Hematopoietic multipotent progenitor cell (in vitro differentiated cells): ENCODE results near the gene GLB1L2. TPM values are rescaled to one million over a fixed set of nuclear protein-coding genes. Genes with fewer than 3 reads are reported as not detected.

Experiments
- DNase-seq, 3 donors: peaks; one replicate each; pipeline ENCODE4 v3.0.0-alpha.2; 2011 to 2015; ENCODE audit warnings: low read depth in 2 of 3, low spot score in 2 of 3
- total RNA-seq: library from RNA; depleted of rRNA; stranded (reverse); fragments of >200 nt; gene quantifications from one replicate; pipeline ENCODE4 v1.2.3, GENCODE V29; 2012

Gene GLB1L2
- total RNA-seq, 1 donor = 1.3 TPM

DNA sequence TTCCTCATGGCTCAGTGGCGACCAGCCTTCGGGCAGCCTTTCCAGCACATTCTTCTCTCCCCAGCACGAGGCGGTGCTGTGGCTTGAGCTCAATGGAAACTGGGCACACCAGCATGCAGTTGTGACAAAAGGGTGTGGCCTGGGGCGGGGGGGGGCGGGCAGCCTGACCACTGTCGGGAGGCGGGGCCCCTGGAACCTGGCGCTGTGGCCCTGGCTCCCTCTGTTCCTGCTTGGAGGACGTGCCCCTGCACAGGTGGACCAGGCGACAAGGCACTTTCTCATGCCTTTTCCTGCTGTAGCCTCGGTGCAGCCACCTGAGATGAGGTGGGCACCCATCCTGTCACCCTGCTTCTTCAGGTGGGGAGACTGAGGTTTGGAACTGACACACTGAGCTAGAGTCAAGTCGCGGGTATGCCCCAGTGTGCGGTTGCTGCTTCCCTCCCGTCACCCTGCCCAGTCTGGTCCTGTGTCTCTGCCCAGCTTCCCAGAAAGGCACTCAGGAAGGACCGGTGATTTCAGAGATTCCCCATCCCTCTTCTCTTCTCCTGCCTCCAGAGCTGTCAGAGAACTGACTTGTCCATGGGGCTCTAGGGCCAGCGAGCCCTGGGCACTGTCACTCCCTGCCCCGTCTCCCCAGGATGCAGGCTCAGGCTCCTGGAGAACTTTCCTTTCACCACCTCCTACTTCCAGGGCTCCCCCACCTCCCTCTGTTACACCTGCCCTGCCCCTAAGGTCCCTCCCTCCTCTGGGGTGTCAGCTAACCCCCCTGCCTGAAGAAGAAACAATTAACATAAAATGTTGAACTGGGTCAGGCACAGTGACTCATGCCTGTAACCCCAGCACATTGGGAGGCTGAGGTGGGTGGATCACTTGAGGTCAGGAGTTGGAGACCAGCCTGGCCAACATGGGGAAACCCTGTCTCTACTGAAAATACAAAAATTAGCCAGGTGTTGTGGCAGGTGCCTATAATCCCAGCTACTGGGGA is 70.3 kb downstream of the GLB1L2 start:
- no peak for DNase-seq

DNA sequence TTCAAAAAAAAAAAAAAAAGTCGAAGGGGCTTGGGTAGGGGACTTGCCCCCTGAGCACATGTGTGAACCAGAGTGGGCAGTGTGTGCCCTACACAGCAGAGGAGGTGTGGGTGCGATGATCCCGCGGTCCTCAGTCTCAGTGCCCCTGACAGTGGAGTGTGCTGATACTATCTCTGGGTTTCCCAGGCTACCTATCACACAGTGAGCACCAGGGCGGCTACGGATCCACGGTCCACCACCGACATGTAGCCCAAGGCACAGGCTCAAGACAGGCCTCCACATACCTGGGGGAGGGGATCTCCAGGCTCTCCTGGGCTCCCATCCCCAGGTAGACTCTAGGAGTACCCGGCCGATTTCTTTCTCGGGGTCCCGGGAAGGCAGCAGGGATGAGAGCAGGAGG is 71.1 kb downstream of the GLB1L2 start:
- DNase-seq = no peak

DNA sequence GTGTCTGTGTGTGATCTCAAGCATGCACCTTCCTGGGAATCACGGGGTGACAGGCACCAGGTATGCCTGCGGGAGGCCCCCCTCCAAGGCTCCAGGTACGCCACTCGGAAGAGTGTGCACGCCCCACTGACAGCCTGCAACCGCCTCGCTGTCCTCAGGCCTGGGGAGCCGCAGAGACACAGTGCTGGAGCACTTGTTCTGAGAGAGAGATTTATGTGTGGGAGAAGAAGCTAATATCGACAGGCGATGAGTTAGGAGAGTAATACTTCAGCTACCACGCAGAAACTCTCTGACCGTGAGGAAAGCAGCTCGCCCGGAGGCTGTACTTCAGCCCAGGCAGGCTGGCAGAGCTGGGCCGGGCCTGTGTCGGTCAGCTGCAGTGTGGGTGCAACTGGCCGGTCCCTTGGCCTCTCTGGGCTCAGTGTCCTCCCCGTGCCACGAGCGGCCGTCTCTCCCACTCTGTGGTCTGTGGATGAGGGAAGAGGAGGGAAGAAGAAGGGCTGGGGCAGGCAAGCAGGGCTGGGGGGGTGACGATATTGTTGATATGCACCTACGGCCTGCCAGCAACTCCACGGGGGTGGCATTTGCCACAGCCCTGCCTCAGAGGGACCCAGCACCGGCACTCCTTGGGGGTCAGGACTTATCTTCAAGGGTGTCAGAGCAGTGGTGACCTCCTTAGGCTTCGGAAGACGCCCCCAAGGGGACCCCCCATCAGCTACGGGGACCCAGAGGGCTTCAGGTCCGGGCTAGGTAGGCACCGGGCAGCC is 73.0 kb downstream of the GLB1L2 start:
- DNase-seq = no peak

DNA sequence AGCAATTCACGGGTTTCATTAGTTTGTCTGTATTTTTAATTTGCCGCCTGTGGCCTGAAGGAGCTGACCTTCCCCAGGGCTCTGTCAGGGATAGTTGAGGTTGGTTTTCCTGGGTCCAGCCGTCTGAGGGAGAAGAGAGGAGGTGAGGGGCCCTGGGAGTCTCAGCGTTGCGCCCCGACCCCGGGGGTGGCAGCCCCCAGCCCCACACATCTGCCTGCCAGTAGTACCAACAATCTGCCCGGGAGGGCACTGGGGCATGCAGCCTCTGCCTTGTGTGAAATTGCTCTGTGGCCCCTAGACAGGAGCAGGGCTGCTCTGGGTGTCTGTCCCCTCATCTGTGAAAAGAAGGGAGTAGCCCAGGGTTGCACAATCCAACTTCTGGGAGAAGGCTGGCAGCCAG is 73.6 kb downstream of the GLB1L2 start:
- no peak for DNase-seq

DNA sequence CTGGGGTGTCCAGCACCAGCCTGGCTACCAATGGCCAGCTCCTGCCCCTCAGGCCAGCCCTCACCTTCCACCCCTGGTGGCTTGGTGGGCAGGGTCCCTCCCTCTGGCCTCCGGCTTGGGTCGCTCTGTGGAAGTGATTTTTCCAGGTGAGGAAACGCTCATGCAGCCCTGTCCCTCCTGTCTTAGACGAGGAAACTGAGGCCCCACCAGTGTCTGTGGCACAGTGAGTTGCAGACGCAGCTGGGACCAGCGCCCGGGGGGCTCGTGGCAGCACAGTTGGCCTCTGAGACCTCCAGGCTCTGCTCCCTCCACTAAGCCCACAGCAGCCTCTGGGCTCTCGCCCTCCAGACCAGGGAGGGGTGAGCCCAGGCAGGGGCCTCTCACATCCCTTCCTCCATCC is 74.1 kb downstream of the GLB1L2 start:
- no peak for DNase-seq

DNA sequence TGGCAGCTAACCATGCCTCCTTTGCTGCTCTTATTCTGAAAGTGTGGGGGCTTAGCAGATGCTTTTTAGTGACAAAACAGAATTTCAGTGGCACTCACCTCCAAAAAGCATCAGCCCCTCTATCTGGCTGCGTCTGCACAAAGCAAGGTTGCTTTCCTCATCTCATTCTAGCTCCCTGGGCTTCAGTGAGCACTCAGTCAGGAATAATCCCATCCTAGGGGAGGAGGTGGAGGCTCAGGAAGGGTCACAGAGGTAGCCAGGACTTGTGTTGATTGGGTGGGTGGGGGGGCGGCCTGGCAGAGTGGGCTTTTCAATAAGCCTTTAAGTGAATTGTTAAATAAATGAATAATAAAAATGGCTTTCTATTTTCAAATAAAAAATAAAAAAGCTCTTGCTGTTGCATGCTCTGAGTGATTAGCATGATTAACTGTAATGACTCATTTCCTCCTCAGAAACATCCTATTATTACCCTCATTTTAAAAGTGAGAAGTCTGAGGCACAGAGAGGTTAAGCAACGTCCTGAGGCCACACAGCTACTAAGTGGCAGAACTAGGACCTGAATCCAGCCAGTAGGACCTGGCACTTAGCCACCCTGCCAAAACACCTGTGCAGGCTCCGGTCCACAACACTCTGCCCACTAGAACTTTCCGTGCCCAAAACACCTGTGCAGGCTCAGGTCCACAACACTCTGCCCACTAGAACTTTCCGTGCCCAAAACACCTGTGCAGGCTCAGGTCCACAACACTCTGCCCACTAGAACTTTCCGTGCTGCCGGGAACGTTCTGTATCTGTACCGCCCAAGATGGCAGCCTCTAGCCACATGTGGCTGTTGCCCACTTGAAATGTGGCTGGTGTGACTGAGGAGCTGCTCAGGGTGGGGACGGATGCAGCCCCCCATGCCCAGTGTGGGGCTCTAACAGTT is 74.7 kb downstream of the GLB1L2 start:
- DNase-seq = no peak

DNA sequence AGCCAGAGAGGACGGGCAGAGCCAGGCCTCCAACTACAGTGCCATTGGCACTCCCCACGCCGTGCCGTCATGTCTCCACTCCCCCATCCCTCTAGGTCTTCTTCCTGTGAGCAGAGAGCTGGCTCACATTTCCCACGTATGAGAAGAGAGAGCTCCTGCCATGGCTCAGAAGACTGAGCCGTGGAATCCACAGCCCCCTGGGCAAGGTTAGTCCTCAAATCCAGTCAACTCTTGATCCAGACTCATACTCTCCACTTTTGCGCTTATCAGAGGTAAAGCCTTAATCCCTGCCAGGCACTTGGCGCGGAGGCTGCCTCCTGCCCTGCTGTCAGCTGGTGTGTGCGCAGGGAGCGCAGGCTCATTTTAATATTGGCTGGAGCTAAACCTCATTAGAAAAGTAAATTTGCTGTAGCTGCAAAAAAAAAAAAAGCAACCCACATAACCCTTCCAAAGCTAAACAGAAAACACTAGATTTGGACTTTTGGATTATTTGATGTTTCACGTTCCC is 75.6 kb downstream of the GLB1L2 start:
- no peak for DNase-seq

DNA sequence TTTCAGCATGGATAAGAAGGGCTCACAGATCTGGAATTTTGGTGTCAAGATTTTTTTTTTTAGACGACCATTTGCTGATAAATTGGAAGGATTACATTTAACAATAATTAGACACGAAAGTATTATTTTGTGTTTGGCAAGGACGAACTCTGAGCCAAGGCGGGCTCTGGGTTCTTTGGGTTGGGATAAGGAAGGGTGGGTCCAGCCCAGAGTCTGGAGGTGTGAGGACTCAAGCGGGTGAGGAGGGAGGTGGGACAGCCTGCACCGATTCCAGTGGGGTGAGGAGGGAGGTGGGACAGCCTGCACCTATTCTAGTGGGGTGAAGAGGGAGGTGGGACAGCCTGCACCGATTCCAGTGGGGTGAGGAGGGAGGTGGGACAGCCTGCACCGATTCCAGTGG is 76.1 kb downstream of the GLB1L2 start:
- DNase-seq = no peak

DNA sequence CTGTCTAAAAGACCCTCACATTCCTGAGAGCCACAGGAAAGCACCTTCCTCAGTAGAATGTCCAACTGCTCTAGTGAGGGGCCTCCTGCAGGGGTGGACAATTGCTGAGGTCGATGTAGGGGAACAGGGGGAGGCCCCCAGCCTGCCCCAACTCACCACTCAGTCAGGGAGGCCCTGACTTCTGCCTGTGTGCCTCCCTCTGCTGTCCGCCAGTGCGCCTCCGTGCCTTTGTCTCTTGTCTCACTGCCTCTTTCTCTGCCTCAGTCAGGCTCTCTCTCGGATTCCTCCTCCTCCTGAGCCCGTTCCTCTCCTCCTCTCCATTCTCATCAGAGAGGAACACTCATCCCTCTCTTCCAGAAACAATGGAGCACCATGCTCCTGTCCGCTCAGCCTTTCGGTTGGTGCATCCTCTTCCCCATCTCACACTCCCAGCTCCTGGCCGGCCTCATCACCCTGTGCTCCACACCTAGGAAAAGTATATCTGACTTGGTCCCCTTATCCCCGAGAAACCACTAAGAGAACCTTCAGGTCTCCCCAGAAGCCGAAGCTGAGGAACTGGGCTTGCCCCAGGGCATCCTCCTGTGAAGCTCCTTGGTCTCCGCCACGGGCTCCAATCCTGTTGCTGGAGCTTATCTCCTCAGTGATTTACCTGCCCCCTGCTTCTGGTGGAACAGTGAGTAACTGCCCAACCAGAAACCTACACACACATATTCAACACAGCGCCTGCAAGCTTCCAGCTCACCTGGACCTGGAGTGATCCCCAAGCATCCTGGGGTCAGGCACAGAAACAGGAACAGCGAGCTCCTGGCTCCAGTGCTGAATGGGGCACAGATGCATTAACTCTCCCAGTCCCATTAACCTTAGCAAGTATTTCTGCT is 78.0 kb downstream of the GLB1L2 start:
- no peak for DNase-seq

DNA sequence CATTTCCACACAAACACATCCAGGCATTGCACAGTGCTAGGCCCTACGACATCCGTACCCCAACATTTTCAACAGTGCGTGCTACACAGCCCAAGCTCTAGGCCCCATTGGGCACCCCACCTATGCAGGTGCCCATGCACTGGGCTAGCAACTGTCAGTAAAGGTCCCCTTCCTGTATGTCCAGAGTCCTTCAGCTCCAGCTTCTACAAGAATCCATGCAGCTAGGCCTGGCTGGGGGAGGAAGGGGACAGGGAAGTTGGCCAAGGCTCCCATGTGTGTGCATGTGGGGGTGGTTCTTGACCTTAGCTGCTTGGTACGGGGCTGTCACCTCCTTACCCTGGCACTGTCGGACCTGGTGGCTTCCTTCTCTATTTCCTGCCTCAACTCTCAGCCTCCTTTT is 79.0 kb downstream of the GLB1L2 start:
- no peak for DNase-seq

DNA sequence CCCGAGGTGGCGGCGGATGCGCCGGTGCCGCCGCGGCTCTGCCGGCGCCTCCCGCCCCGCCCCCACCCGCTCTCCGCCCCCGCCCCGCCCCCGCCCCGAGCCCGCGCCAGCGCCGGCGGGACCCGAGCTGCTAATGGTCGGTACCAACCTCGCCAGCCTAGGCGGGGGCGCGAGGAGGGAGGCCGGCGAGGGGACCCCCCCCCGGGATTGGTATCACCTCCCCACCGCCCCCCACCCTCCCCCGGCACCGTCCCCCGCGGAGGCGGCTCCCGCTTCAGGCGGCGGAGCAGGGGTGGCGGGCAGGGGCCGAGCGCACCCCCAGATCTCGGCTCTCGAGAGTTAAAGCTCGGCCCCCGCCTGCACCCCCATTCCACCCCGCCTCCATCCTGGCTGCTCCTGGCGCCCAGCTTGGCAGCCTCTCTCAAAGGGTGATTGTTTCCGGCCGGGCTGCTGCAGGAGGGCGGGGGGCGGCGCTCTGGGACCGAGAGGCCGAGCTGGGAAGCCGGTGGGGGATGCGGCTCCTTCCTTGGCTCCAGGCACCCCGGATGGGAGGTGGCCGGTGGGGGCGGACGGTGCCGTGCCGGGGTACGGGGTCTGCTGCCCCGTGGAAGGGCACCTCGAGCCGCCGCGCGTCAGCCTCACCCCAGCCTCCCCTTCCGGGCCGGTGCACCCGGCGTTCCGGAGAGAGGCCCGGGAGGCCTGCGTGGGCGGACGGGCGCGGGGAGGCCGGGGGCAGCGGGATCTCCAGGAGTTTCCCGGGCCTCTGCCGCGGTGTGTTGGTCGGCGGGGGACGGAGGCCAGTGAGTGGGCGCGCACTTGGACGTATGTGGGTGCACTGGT is 80.6 kb downstream of the GLB1L2 start, which contains the start of gene B3GAT1:
Gene B3GAT1, minus strand, starts transcription at position 40 of the 840 bp plus-strand sequence. CDS start 24,583 bp downstream, outside the sequence.
- no peak for DNase-seq

DNA sequence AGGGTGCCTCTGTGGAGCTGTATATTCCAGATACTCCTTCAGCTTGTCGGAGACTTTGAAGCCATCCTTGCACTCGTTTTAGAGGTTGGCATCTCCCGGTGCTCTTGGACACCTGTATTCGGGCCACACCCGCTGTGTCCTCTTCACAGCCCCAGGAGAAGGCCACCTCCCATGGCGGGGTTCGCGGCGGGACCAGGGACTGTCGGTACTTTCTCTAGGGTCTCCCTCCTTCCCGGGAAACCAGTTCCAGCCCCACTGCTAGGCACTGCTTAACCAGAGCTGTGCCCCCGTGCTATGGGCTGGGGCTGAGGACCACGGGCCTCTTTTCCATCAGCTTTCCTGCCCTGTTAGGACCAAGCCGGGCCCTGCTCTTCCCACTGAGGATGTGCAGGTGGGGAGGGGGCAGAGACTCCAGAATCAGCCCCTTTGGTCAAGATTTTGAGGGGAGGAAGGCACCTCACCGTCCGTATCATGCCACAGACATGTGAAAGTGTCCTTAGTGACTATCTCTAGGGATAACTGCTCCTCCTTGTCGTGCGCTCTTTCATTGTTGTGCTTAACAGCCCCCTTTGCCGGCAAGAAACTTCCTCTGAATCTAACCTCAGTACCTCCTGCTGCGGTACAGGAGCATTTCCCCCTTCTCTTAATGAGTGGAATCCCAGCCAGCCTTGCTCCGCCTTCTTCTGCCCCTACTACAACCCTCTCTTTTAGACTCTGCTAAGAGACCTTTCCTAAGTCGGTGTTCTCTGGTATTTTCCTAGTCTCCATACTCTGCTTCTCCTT is 81.4 kb downstream of the GLB1L2 start:
- DNase-seq = no peak

DNA sequence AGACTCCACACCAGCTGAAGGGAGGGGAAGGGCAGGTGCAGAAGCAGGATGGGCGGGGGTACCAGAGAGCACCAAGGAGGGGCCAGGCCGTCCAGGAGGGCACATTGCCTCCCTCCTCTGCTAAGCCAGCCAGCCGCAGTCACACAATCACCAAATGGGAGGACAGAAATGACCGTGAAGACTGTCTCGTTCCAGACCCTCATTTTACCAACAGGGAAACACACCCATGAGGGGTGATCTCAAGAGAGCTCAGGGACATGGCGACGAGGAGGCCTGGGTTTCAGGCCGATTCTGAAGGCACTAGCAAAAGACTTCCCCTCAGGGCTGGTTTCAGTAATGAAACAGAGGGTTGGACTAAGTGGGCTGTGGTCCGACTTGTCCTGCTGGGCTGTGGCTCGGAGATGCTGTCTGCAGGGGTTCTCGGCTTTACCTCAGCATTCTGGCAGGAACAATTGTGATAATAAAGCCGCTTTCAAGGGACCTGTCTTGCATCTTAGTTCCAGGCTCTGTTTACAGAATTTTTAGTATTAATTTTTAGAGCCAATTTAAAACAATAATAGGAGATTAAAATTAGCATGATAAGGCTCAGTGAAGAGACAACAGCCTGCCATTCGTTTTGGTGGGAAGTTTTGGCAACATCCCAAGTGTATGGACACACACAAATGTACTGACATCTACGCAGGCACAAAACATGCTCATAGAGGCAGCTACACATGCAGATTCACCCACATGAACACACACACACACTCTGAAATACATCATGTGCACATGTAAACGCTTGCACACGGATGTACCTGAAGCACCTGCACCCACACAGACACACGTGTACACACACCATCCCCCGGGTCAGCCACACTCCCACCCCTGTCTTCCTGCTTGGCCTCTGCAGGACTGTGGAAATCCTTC is 82.3 kb downstream of the GLB1L2 start:
- no peak for DNase-seq

DNA sequence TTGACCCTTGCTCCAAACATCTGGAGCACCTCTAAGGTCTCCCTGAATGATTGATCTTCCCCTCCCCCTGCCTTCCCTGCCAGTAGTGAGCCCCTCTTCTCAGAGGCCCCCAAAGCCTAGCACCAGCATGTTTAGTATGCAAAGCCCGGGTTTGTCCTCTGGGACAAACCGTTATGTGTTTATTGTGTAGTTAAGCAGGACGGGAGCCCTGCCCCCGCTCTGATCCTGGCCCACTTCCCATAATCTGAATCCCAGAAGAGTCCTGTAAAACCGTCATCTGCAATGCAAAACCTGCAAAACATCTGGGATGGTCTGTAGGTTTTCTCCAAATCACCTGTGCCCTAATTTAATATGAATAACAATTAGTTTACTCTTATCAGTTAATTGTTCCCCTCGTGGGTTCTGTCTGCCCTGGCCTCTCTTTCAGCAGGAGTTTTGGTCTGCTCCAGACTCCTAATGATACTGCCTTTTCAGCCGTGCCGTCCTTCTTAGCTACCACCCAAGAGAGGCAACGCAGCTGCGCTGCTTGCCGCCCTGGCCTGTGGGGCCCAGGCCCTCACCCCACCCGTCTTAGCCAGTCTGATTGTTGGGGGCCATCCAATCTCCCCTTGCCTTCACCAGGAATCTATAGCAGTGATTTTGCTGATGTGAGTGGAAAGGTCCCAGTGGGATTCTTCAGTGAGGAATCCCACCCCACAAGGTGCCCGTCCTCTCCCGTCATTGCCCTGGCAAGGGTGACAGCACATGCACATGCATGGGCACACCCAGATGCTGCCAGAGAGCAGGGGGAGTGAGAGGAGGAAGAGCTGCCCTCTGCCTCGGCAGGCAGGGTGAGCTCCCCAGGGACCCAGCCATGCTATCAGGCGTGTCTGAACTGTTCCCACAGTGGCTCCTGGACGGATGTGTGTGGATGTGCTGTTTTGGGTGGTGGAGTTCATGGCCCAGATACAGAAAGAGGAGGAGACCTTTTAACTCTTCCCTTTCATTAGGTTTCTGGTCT is 83.3 kb downstream of the GLB1L2 start:
- no peak for DNase-seq

DNA sequence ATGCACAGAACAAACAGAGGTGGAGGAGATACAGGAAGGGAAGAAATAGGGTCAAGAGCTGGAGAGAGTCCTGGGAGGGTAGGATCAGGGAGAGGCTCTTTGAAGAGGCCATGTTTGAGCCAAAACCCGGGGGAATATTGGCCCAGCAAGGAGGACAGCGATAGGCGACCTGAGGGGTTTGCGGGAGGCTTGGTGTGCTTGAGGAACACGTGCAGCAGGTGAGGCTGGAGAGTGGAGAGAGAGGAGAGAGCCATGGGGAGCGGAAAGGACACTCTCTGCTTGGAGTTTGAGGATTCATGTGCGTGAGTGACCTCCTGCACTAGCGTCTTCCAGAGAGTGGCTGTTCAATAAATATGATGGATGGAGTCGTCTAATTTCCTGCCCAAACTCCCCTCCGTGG is 84.9 kb downstream of the GLB1L2 start:
- DNase-seq = no peak
